Measurements from ENCODE around the gene UBA6.

DNA sequence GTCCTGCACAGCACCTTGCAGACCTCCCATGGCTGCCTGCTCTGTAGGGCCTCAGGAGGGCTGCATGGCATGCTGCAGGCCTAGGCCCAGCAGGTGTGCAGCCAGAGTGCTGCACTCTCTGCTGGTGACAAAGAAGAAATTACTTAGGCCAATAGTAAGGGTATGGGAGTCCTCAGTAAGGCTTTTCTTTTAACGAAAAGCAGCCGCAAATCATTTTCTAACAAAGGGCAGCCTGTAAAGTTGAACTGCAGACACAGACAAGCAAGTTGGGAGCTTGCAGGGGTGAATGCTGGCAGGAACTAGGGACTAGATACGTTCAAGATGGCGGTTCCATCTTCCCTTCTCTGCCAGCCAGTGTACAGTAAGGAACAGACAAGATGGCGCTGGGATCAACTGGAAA, 22.4 kb upstream of the UBA6 start:
- TF ChIP-seq POLR2A (IDR thresholded peaks at IDR 0.05; ENCODE audit: low read length) (no peak), GATA1 (IDR thresholded peaks at IDR 0.05; ENCODE audit: low read depth, low read length) (no peak)
